GM23338 (cell line): ENCODE results near the gene WFDC13. TPM values are rescaled to one million over a fixed set of nuclear protein-coding genes. Genes with fewer than 3 reads are reported as not detected.
"Not testable (repeated sequence)": the region's sequence is repeated elsewhere in the genome, so short reads cannot be mapped to it uniquely, and the experiment has no call there.

Experiments
- ATAC-seq: fragments of 200-7000 bp; cut with Tn5 transposase; 3 replicates; pipeline ENCODE4 v1.9.1; 2020
- DNase-seq: peaks from one replicate; pipeline ENCODE4 v3.0.0-alpha.2; 2015; ENCODE audit warnings: low spot score
- H2AFZ ChIP-seq: fragments of 200-600 bp; sonication (generic); 2 replicates; pipeline ENCODE4 v1.8.0; 2016; ENCODE audit warnings: antibody characterized with exemption, mild to moderate bottlenecking, moderate library complexity
- H3F3A ChIP-seq: fragments of 200-600 bp; sonication (generic); replicated peaks from 2 replicates; pipeline ENCODE4 v1.8.0; 2017; ENCODE audit warnings: antibody characterized with exemption, mixed run types, low read depth
- H3K27ac ChIP-seq: fragments of 200-600 bp; sonication (generic); 2 replicates; pipeline ENCODE4 v1.6.1; 2016; ENCODE audit warnings: low read depth
- H3K27me3 ChIP-seq: fragments of 200-600 bp; sonication (generic); 2 replicates; pipeline ENCODE4 v1.8.0; 2016; ENCODE audit warnings: mild to moderate bottlenecking, mixed run types, moderate library complexity; ENCODE audit not compliant: insufficient read depth
- H3K36me3 ChIP-seq: fragments of 200-600 bp; sonication (generic); 2 replicates; pipeline ENCODE4 v1.8.0; 2016; ENCODE audit warnings: mild to moderate bottlenecking; ENCODE audit not compliant: insufficient read depth
- H3K4me1 ChIP-seq: fragments of 200-600 bp; sonication (generic); 2 replicates; pipeline ENCODE4 v1.8.0; 2016; ENCODE audit warnings: mild to moderate bottlenecking, moderate library complexity; ENCODE audit not compliant: insufficient read depth
- H3K4me2 ChIP-seq: fragments of 200-600 bp; sonication (generic); 2 replicates; pipeline ENCODE4 v1.7.1; 2017; ENCODE audit warnings: mixed run types
- H3K4me3 ChIP-seq: fragments of 200-600 bp; sonication (generic); 2 replicates; pipeline ENCODE4 v1.6.1; 2016; ENCODE audit warnings: mixed run types
- H3K79me2 ChIP-seq: fragments of 200-600 bp; sonication (generic); replicated peaks from 2 replicates; pipeline ENCODE4 v1.8.0; 2017; ENCODE audit warnings: mild to moderate bottlenecking; ENCODE audit not compliant: insufficient read depth
- H3K9me2 ChIP-seq: fragments of 200-600 bp; sonication (generic); 2 replicates; pipeline ENCODE4 v1.8.0; 2017; ENCODE audit not compliant: insufficient read depth
- H4K20me1 ChIP-seq: fragments of 200-600 bp; sonication (generic); replicated peaks from 2 replicates; pipeline ENCODE4 v1.8.0; 2017; ENCODE audit warnings: mild to moderate bottlenecking; ENCODE audit not compliant: insufficient read depth
- H3K27ac Mint-ChIP-seq: 2 replicates; pipeline ENCODE4 v1.8.0; 2020; ENCODE audit warnings: inconsistent platforms, mild to moderate bottlenecking, moderate library complexity, mixed read lengths
- H3K27me3 Mint-ChIP-seq: 3 replicates; pipeline ENCODE4 v1.8.0; 2022; ENCODE audit warnings: low read depth, mild to moderate bottlenecking, moderate library complexity, mixed read lengths, inconsistent platforms; ENCODE audit not compliant: insufficient read depth, poor library complexity
- H3K36me3 Mint-ChIP-seq: 3 replicates; pipeline ENCODE4 v1.8.0; 2021; ENCODE audit warnings: low read depth, mild to moderate bottlenecking, inconsistent platforms, moderate library complexity, mixed read lengths
- H3K4me1 Mint-ChIP-seq: 3 replicates; pipeline ENCODE4 v1.8.0; 2020; ENCODE audit warnings: mild to moderate bottlenecking, inconsistent platforms, mixed read lengths
- H3K4me3 Mint-ChIP-seq: 3 replicates; pipeline ENCODE4 v1.8.0; 2021; ENCODE audit warnings: moderate library complexity, mild to moderate bottlenecking, inconsistent platforms, mixed read lengths
- H3K9me3 Mint-ChIP-seq: 3 replicates; pipeline ENCODE4 v1.8.0; 2020; ENCODE audit warnings: moderate library complexity, mild to moderate bottlenecking, inconsistent platforms, mixed read lengths
- CREB1 ChIP-seq: fragments of 250-450 bp; sonication (Bioruptor Pico); IDR thresholded peaks from 2 replicates; pipeline ENCODE4 v1.5.0; 2020; ENCODE audit warnings: low read depth, mild to moderate bottlenecking, moderate library complexity
- EZH2 ChIP-seq: fragments of 200-600 bp; sonication (generic); IDR thresholded peaks from one replicate; pipeline ENCODE4 v1.8.0; 2017; ENCODE audit warnings: antibody characterized with exemption, mild to moderate bottlenecking, low read depth; ENCODE audit not compliant: unreplicated experiment
- EZH2phosphoT487 ChIP-seq: fragments of 200-600 bp; sonication (generic); IDR thresholded peaks from one replicate; pipeline ENCODE4 v1.8.1; 2018; ENCODE audit warnings: antibody characterized with exemption; ENCODE audit not compliant: unreplicated experiment
- JUNB ChIP-seq: IDR thresholded peaks from one replicate; pipeline ENCODE4 v1.6.1; 2016; ENCODE audit warnings: antibody characterized with exemption; ENCODE audit not compliant: unreplicated experiment
- polyA plus RNA-seq: library from polyadenylated mRNA; unstranded; fragments of >200 nt; fragmentation: Nextera tagmentation; extraction: Ambion mirVana; gene quantifications from 2 replicates; pipeline ENCODE4 v1.2.1, GENCODE V29; 2016
- total RNA-seq: library from RNA; depleted of rRNA; stranded (reverse); fragments of >200 nt; shearing (Covaris generic); gene quantifications from 2 replicates; pipeline ENCODE4 v1.2.3, GENCODE V29; 2014
- TF ChIP-seq, protein P1 (sequence below), 2 experiments: fragments of 200-600 bp in 1 of 2; sonication (generic) in 1 of 2; conservative IDR thresholded peaks; 2 replicates each; pipeline versions ENCODE4 v1.5.1 to v1.6.1; 2016 to 2017; ENCODE audit warnings: antibody characterized with exemption in 2 of 2, low read depth in 2 of 2, mild to moderate bottlenecking in 2 of 2, moderate library complexity in 1 of 2
- TF ChIP-seq, protein P2 (sequence below): IDR thresholded peaks from one replicate; pipeline ENCODE4 v1.6.1; 2018; ENCODE audit warnings: antibody characterized with exemption; ENCODE audit not compliant: unreplicated experiment

Gene WFDC13
- total and polyA plus RNA-seq, 2 experiments from 2014 or later, result not detected

DNA sequence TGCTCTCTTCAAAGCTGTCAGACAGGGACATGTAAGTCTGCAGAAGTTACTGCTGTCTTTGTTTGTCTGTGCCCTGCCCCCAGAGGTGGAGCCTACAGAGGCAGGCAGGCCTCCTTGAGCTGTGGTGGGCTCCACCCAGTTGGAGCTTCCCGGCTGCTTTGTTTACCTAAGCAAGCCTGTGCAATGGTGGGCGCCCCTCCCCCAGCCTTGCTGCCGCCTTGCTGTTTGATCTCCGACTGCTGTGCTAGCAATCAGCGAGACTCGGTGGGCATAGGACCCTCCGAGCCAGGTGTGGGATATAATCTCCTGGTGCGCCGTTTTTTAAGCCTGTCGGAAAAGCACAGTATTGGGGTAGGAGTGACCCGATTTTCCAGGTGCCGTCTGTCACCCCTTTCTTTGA is 8.5 kb upstream of the WFDC13 start:
- H3K4me1 ChIP-seq, H3K27ac ChIP-seq, H2AFZ ChIP-seq, H3K27ac Mint-ChIP-seq, H3K4me1 Mint-ChIP-seq, H4K20me1 ChIP-seq, H3K4me3 Mint-ChIP-seq, ATAC-seq, H3K36me3 ChIP-seq, H3K27me3 ChIP-seq, DNase-seq, H3K27me3 Mint-ChIP-seq, H3F3A ChIP-seq, H3K79me2 ChIP-seq, H3K9me2 ChIP-seq, H3K4me2 ChIP-seq, H3K4me3 ChIP-seq: not testable (repeated sequence)
- peaks cover 39% of the 10 kb centered on the region for H3K9me3 Mint-ChIP-seq
- H3K36me3 Mint-ChIP-seq, result peaks cover 27% of the 10 kb centered on the region

DNA sequence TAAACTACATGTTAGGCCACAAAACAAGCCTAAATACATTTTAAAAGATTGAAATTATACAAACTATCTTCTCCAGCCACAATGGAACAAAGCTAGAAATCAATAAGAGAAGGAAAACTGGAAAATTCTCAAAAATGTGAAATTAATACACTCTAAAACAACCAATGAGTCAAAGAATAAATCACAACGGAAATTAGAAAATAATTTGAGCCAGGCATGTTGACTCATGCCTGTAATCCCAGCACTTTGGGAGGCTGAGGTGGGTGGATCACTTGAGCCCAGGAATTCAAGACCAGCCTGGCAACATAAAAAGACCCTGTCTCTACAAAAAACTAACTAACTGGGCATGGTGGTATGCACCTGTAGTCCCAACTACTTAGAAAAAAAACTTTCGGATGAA is 6.3 kb upstream of the WFDC13 start:
- Histone ChIP-seq H3K4me3 (no peak overlapping the region), H3K36me3 (peaks cover 10% of the 10 kb centered on the region), H3K9me2 (no peaks in the 10 kb centered on the region), H3K27ac (no peak overlapping the region), H3F3A (no peaks in the 10 kb centered on the region), H4K20me1 (no peaks in the 10 kb centered on the region), H3K27me3 (no peaks in the 10 kb centered on the region), H2AFZ (peak overlapping the region; percentile 52; the same call in 1 of the 2 replicates), H3K79me2 (no peaks in the 10 kb centered on the region), H3K4me1 (no peaks in the 10 kb centered on the region), H3K4me2 (no peak overlapping the region)
- Mint-ChIP-seq H3K4me3 (no peak overlapping the region), H3K27me3 (peaks cover 2% of the 10 kb centered on the region), H3K27ac (no peak overlapping the region), H3K36me3 (peaks cover 27% of the 10 kb centered on the region), H3K9me3 (peaks cover 34% of the 10 kb centered on the region), H3K4me1 (no peaks in the 10 kb centered on the region)
- ATAC-seq, result no peak
- DNase-seq, result no peak
- TF ChIP-seq, protein P1, sequence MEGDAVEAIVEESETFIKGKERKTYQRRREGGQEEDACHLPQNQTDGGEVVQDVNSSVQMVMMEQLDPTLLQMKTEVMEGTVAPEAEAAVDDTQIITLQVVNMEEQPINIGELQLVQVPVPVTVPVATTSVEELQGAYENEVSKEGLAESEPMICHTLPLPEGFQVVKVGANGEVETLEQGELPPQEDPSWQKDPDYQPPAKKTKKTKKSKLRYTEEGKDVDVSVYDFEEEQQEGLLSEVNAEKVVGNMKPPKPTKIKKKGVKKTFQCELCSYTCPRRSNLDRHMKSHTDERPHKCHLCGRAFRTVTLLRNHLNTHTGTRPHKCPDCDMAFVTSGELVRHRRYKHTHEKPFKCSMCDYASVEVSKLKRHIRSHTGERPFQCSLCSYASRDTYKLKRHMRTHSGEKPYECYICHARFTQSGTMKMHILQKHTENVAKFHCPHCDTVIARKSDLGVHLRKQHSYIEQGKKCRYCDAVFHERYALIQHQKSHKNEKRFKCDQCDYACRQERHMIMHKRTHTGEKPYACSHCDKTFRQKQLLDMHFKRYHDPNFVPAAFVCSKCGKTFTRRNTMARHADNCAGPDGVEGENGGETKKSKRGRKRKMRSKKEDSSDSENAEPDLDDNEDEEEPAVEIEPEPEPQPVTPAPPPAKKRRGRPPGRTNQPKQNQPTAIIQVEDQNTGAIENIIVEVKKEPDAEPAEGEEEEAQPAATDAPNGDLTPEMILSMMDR (conservative IDR thresholded peaks at IDR 0.05; ENCODE audit: low read depth in 2 of 2), result no peak
- TF ChIP-seq EZH2phosphoT487 (no peak), EZH2 (no peak), CREB1 (no peak)
- TF ChIP-seq, protein P2, sequence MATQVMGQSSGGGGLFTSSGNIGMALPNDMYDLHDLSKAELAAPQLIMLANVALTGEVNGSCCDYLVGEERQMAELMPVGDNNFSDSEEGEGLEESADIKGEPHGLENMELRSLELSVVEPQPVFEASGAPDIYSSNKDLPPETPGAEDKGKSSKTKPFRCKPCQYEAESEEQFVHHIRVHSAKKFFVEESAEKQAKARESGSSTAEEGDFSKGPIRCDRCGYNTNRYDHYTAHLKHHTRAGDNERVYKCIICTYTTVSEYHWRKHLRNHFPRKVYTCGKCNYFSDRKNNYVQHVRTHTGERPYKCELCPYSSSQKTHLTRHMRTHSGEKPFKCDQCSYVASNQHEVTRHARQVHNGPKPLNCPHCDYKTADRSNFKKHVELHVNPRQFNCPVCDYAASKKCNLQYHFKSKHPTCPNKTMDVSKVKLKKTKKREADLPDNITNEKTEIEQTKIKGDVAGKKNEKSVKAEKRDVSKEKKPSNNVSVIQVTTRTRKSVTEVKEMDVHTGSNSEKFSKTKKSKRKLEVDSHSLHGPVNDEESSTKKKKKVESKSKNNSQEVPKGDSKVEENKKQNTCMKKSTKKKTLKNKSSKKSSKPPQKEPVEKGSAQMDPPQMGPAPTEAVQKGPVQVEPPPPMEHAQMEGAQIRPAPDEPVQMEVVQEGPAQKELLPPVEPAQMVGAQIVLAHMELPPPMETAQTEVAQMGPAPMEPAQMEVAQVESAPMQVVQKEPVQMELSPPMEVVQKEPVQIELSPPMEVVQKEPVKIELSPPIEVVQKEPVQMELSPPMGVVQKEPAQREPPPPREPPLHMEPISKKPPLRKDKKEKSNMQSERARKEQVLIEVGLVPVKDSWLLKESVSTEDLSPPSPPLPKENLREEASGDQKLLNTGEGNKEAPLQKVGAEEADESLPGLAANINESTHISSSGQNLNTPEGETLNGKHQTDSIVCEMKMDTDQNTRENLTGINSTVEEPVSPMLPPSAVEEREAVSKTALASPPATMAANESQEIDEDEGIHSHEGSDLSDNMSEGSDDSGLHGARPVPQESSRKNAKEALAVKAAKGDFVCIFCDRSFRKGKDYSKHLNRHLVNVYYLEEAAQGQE, result no peak

DNA sequence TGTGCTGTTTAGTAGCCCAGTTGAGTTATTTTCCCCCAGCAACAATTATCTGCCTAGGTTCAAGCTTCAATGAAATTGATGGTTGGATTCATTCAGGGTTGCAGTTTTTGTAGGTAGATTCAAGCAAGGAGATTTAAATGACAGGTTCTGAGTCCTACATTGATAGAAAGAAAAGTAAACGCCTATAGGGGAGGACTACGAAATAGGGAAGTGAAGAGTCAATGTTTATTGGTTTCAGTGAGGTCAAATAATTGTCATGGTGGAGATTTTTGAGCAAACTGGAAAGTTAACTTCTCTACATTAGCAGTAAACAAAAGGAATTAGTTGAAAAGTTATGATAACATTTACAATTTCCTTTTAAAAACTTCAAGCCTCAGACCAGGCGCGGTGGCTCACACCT is 734 bp upstream of the WFDC13 start:
- no peaks in the 10 kb centered on the region for H3K4me1 Mint-ChIP-seq
- no peaks in the 10 kb centered on the region for H3K4me1 ChIP-seq
- H3K79me2 ChIP-seq, result no peaks in the 10 kb centered on the region
- ATAC-seq (no peak), DNase-seq (no peak)
- H3K9me2 ChIP-seq, result peaks cover 16% of the 10 kb centered on the region
- no peaks in the 10 kb centered on the region for H3F3A ChIP-seq
- H3K36me3 Mint-ChIP-seq, result no peaks in the 10 kb centered on the region
- no peak overlapping the region for H2AFZ ChIP-seq
- no peak overlapping the region for H3K27ac ChIP-seq
- no peak overlapping the region for H3K4me2 ChIP-seq
- H3K27me3 Mint-ChIP-seq, result peaks cover 4% of the 10 kb centered on the region
- no peaks in the 10 kb centered on the region for H3K36me3 ChIP-seq
- H3K9me3 Mint-ChIP-seq, result peaks cover 2% of the 10 kb centered on the region; the same call in 1 of the 3 replicates
- H3K4me3 ChIP-seq, result no peak overlapping the region
- no peaks in the 10 kb centered on the region for H4K20me1 ChIP-seq
- no peaks in the 10 kb centered on the region for H3K27me3 ChIP-seq
- H3K27ac Mint-ChIP-seq, result no peak overlapping the region
- no peak overlapping the region for H3K4me3 Mint-ChIP-seq
- no peak for TF ChIP-seq JUNB
- no peak for TF ChIP-seq EZH2phosphoT487
